HL-60 (cell line): ENCODE results near the gene TEKT3.

Experiments
- DNase-seq, 2 experiments: peaks; one replicate each; pipeline ENCODE4 v3.0.0-alpha.2; 2010 to 2020; ENCODE audit warnings: low read depth in 1 of 2, low spot score in 1 of 2
- H3K27ac ChIP-seq: fragments of 250-450 bp; sonication (Bioruptor Pico); replicated peaks from 2 replicates; pipeline ENCODE4 v1.5.1; 2020; ENCODE audit warnings: mild to moderate bottlenecking, moderate library complexity
- H3K27me3 ChIP-seq: fragments of 250-450 bp; sonication (Bioruptor Pico); 2 replicates; pipeline ENCODE4 v1.5.1; 2021; ENCODE audit warnings: mild to moderate bottlenecking, moderate library complexity; ENCODE audit not compliant: insufficient read depth, poor library complexity, severe bottlenecking
- H3K4me3 ChIP-seq: replicated peaks from 2 replicates; pipeline ENCODE4 v1.5.1; 2011; ENCODE audit warnings: mild to moderate bottlenecking, control low read depth, low read length; ENCODE audit not compliant: insufficient read depth
- GABPA ChIP-seq: IDR thresholded peaks from 2 replicates; pipeline ENCODE4 v1.6.1; 2012; ENCODE audit warnings: low read depth
- POLR2AphosphoS5 ChIP-seq: IDR thresholded peaks from 2 replicates; pipeline ENCODE4 v1.6.1; 2012; ENCODE audit warnings: low read depth
- SPI1 ChIP-seq: IDR thresholded peaks from 2 replicates; pipeline ENCODE4 v1.6.1; 2012; ENCODE audit warnings: low read depth, mild to moderate bottlenecking, borderline replicate concordance
- TF ChIP-seq, protein P1 (sequence below): IDR thresholded peaks from 2 replicates; pipeline ENCODE4 v1.6.1; 2012; ENCODE audit warnings: low read depth; ENCODE audit not compliant: insufficient replicate concordance
- TF ChIP-seq, protein P2 (sequence below): IDR thresholded peaks from one replicate; pipeline ENCODE4 v1.5.1; 2011; ENCODE audit warnings: low read length, control low read depth, inconsistent platforms; ENCODE audit not compliant: insufficient read depth

Gene TEKT3

DNA sequence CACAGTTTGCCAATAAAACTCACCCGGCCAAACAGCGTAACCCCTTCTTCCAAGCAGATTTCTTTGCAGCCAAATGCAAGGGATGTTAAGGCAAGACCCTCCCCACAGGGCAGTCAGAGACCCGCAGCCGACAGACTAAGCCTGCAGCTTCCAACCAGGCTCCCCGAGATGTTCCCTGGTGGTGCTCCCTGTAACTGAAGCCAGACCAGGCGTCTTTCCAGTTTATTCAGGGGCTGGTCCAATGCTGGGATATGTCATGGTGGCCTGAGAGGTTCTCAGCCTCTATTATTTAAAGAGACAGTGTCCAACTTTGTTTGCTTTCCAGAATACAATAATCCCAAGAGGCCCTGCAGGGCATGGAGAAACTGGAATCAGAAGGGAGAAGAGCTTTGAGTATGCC, 76.3 kb downstream of the TEKT3 start, which contains the start of gene PMP22:
PMP22 (minus strand) TSS at position 196 of the 400 bp plus-strand sequence. CDS start 4,599 bp downstream, outside the sequence.
- H3K27me3 ChIP-seq = peaks cover 15% of the 10 kb centered on the region

DNA sequence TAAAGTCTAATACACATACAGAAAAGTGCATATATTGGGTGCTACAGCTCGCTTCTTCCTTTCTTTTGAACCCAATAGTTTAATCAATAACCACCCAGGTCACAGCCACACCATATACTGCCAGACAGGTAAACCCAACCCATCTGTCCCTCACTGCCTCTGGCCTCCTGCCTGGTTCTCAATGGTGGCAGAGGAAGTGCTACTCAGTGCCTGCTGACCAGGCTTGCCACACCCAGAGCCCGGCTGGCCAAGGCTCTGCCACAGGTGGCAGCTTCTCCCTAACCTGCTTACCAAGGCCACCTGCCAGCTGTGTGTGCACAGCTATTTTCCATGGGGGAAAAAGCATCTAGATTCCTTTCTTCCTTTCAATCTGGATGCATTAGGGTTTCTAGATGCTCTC, 76.9 kb downstream of the TEKT3 start:
- no peak for DNase-seq
- Histone ChIP-seq H3K27me3 (peaks cover 15% of the 10 kb centered on the region), H3K4me3 (no peak overlapping the region), H3K27ac (no peak overlapping the region)
- TF ChIP-seq, protein P1, sequence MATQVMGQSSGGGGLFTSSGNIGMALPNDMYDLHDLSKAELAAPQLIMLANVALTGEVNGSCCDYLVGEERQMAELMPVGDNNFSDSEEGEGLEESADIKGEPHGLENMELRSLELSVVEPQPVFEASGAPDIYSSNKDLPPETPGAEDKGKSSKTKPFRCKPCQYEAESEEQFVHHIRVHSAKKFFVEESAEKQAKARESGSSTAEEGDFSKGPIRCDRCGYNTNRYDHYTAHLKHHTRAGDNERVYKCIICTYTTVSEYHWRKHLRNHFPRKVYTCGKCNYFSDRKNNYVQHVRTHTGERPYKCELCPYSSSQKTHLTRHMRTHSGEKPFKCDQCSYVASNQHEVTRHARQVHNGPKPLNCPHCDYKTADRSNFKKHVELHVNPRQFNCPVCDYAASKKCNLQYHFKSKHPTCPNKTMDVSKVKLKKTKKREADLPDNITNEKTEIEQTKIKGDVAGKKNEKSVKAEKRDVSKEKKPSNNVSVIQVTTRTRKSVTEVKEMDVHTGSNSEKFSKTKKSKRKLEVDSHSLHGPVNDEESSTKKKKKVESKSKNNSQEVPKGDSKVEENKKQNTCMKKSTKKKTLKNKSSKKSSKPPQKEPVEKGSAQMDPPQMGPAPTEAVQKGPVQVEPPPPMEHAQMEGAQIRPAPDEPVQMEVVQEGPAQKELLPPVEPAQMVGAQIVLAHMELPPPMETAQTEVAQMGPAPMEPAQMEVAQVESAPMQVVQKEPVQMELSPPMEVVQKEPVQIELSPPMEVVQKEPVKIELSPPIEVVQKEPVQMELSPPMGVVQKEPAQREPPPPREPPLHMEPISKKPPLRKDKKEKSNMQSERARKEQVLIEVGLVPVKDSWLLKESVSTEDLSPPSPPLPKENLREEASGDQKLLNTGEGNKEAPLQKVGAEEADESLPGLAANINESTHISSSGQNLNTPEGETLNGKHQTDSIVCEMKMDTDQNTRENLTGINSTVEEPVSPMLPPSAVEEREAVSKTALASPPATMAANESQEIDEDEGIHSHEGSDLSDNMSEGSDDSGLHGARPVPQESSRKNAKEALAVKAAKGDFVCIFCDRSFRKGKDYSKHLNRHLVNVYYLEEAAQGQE = no peak
- TF ChIP-seq SPI1 (no peak), GABPA (no peak), POLR2AphosphoS5 (no peak)
- TF ChIP-seq, protein P2, sequence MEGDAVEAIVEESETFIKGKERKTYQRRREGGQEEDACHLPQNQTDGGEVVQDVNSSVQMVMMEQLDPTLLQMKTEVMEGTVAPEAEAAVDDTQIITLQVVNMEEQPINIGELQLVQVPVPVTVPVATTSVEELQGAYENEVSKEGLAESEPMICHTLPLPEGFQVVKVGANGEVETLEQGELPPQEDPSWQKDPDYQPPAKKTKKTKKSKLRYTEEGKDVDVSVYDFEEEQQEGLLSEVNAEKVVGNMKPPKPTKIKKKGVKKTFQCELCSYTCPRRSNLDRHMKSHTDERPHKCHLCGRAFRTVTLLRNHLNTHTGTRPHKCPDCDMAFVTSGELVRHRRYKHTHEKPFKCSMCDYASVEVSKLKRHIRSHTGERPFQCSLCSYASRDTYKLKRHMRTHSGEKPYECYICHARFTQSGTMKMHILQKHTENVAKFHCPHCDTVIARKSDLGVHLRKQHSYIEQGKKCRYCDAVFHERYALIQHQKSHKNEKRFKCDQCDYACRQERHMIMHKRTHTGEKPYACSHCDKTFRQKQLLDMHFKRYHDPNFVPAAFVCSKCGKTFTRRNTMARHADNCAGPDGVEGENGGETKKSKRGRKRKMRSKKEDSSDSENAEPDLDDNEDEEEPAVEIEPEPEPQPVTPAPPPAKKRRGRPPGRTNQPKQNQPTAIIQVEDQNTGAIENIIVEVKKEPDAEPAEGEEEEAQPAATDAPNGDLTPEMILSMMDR = no peak

More for the DNA sequence above, 76.3 kb downstream of the TEKT3 start, which contains the start of gene PMP22:
- no peak for DNase-seq
- Histone ChIP-seq H3K27ac (no peak within 1 kb of the TSS), H3K4me3 (no peak within 1 kb of the TSS)
- no peak for TF ChIP-seq SPI1
- no peak for TF ChIP-seq GABPA
- TF ChIP-seq, protein P1 = no peak
- TF ChIP-seq, protein P2 = no peak
- no peak for TF ChIP-seq POLR2AphosphoS5

DNA sequence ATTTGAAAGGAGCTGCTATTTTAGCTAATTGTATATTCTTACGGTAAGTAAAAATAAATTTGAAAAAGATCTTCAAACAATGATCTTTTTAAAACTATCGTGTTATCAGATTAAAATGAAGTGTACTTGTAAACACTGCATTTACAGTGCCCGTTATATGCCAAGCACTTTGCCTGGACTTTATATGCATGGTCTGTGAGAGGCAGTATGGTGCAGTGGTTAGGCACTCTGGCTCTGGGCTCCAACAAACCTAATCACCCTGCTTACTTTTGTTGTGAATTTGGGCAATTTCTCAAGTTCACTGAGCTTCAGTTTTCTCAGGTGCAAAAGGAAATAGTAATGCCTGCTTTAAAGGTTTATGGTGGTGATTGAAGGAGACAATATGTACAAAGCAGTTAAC, 77.7 kb downstream of the TEKT3 start:
- DNase-seq = no peak
- Histone ChIP-seq H3K4me3 (no peak overlapping the region), H3K27me3 (peaks cover 15% of the 10 kb centered on the region), H3K27ac (no peak overlapping the region)
- TF ChIP-seq SPI1 (no peak), GABPA (no peak)

DNA sequence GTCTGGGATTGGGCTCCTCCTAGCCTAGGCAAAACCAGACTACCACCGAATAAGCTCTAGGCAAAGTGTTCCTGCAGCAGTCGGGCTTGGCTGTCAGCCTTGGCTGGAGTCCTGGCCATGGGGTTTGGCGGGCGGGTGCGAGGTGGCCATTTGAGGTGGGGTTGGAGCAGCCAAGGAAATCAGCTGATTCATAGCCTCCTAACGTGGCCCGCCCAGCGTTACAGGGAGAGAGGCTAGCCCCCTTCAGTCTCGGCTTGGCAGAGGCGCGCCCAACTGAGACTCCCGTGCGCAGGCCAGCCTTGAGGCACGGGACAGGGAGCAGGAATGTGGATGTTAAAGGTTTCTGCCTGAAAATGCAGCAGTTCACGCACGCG, 78.2 kb downstream of the TEKT3 start:
- H3K27ac ChIP-seq = no peak overlapping the region

More for the DNA sequence above, 78.2 kb downstream of the TEKT3 start:
- no peak for DNase-seq
- TF ChIP-seq, protein P2 = no peak
- TF ChIP-seq, protein P1 = no peak
- TF ChIP-seq POLR2AphosphoS5 (no peak), GABPA (no peak), SPI1 (no peak)
- H3K27me3 ChIP-seq = peaks cover 15% of the 10 kb centered on the region
- H3K4me3 ChIP-seq = no peak overlapping the region
